GM18505 (cell line): ENCODE data around the gene KIF12.
"Not testable (repeated sequence)": the region's sequence is repeated elsewhere in the genome, so short reads cannot be mapped to it uniquely, and the experiment has no call there.

Experiments
- ATAC-seq: cut with Tn5 transposase; IDR thresholded peaks from one replicate; pipeline ENCODE4 v1.9.1; 2021; ENCODE audit not compliant: unreplicated experiment
- POLR2A ChIP-seq: IDR thresholded peaks from 4 replicates; pipeline ENCODE4 v1.6.1; 2011; ENCODE audit warnings: borderline replicate concordance; ENCODE audit not compliant: insufficient read depth, insufficient read length; ENCODE audit errors: extremely low read depth

The KIF12 gene

DNA sequence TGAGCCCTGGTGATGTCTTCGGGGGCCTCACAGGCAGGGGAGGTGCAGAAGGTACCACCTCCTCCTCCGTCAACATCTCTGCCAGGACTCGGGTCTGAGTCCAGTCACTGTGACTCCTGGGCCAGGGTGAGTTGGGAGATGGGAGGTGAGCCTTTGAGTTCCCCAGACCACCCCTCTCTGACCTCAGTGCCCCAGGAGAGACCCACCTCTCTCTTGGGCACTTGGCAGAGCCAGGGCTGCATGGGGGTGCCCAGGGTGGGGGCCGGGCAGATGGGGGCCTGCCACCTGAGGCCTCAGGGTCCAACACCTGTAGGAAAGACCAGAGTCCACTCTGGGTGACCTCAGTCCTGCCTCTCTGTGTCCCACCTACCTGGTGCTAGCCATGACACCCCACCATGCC is 6.8 kb downstream of the KIF12 start:
- ATAC-seq: no peak
- TF ChIP-seq POLR2A: no peak

DNA sequence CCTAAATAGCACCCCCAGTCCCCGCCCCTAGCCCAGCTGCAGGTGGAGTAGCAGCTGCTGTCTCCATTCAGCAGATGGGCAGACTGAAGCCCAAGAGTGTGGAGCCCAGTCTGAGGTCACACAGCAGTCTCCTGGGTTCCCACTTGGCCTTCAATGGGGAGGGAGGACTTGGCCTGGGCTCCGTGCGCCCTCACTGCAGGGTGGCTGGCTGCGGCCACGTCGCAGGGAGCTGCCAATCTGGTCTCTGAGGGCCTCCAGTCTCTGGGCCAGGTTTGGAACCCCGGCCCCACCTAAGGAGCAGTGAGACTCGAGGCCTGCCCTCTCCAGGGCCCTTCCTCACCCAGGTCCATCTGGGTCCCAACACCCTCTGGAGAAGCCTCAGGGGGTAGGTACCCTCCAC is 7.4 kb downstream of the KIF12 start:
- no peak for ATAC-seq
- TF ChIP-seq POLR2A: no peak

DNA sequence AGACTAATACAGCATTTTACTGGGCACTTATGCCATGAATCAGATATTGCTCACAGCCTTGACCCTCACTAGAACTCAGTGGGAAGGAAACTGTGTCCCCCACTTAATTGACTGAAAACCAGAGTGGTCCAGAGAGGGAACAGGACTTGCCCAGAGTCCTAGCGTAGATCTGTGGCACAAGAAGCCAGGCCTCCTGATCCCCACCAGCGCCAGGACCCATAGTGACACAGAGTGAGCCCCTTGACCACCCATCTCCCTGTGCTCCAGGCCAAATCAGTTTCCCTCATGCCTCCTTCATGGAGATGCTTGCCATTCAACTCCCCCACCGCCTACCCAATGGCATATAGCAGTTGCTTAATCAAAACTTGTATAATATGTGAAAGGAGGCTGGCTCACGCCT is 8.3 kb downstream of the KIF12 start:
- ATAC-seq: no peak
- TF ChIP-seq POLR2A: no peak

DNA sequence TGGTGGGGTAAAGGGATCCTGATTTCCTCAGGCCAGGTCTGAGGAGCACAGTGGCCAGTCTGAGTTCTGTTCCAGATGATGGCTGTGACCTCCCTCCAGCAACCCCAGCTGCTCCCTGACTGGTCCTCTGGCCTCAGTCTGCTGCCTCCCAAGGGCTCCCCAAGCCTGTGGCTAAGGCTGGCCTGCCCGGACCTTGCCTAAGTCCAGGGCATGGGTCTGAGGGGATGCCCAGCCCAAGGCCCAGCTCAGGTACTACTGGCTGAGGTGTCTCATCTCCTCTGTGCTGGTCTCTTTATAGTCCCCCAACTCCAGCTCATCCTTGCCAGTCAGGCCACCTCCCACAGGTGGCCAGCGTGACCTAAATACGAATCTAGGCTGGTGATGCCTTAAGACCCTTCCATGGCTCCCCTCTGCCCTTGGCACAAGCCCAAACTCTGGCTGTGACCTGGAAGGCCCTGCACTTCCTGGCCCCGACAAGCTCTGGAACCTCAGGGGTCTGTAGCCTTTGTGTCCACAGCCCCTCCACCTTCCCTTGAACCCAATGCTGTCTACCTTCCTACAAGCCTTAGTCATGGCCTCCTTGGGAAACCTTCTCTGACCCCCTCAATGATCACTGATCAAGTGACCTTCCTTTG is 9.8 kb downstream of the KIF12 start:
- no peak for TF ChIP-seq POLR2A
- no peak for ATAC-seq

DNA sequence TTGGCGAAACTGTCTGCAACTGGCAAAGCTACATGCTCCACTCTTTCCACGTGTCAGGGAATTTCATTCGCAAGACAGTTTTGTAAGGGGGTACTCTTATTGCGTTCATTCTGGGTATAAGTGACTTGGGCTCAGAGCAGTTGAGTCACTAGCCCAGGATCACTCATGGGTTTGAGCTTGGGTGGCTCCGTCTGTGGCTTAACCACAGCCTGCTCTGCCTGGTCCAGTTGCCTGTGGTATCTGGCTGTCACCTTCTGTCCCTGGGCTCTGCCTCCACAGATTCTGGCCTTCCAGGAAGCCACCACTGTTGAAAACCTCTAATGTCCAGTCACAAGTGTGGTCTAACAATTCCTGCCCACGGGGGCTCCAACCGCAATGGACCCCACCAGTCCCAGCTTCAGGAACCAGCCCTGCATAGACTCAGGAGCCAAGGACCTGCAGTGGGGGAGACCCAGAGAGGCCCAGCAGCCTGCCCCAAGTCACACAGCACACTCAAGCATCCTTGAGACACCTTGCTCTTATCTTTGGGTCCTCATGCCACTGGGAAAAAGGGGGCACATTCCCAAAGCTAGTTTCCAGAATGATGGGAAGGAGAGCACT is 10.4 kb downstream of the KIF12 start:
- TF ChIP-seq POLR2A: no peak
- ATAC-seq: no peak

DNA sequence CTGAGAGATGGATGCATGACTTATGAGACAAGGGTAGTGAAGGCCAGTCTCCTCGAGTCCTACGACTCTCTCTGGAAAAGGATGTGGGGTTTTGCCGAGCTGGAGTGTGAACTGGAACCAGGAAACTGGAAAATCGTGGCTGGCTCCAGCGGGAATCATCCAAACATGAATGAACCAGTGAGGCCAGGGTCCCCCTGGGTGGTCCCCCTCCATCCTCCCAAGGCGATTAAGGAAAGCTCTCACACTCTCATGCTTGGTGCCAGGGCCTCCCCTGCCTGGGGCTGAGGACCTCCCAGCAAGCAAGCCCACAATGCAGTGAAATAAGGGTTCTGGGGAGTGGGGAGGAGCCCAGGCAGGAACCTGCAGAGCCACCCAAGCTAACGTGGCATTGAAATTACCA is 11.4 kb downstream of the KIF12 start:
- ATAC-seq: no peak
- TF ChIP-seq POLR2A: no peak

DNA sequence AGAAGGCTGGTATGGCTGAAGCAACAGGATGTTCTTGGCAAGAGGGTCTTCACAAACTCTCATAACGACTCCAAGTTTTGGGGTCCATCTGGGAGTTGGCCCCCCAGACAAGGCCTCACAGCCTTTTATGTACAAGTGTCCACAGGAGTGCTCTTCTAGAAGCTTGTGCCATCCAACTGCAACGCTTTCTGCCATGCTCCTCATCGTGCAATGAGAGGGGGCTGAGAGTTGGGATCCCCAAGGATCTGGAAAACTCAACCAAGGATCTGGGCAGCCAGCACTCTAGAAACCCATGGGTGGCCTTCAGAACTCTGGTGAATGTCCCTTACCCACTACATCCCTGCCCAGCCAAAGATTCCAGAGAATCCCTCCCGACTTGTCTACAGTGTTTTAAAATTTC is 12.5 kb downstream of the KIF12 start:
- ATAC-seq: no peak
- TF ChIP-seq POLR2A: no peak

DNA sequence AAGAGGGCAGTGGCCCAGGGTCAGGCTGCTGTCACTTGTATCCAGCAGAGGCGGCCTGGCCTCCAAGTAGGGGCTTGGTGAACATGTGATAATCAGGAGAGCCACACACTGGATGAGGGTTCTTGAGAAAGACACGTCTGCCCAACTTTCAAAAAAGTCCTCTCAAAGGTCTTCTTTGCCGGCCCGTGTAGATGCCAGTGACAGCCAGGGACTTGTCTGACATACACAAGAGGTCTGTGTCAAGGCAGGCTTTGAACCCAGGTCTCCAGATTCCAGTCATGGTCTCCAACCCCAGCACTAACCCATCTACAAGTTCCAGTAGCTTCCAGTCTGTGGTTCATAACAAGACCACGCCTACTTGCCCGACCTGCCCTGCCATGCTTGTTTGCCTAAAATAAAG is 13.1 kb downstream of the KIF12 start:
- no peak for TF ChIP-seq POLR2A
- no peak for ATAC-seq

DNA sequence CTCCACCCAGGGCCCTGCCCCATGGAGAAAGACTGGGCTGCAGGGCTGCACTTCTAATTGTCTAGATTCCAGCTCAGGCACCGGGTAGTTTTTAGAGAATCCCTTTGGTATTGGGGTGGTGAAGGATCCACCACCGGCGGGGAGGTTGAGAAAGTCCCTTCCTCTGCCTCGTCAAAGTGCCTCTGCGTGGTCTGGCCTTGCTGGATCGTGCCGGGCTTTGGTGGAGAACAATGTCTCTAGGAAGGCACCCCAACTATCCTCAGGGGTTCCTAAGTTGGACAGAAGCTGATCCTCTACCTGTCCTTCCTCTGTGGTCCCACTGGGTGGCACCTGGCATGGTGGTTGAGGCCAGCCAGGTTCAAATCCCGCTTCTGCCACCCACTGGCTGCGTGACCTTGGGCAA is 13.7 kb downstream of the KIF12 start:
- no peak for TF ChIP-seq POLR2A
- ATAC-seq: no peak

DNA sequence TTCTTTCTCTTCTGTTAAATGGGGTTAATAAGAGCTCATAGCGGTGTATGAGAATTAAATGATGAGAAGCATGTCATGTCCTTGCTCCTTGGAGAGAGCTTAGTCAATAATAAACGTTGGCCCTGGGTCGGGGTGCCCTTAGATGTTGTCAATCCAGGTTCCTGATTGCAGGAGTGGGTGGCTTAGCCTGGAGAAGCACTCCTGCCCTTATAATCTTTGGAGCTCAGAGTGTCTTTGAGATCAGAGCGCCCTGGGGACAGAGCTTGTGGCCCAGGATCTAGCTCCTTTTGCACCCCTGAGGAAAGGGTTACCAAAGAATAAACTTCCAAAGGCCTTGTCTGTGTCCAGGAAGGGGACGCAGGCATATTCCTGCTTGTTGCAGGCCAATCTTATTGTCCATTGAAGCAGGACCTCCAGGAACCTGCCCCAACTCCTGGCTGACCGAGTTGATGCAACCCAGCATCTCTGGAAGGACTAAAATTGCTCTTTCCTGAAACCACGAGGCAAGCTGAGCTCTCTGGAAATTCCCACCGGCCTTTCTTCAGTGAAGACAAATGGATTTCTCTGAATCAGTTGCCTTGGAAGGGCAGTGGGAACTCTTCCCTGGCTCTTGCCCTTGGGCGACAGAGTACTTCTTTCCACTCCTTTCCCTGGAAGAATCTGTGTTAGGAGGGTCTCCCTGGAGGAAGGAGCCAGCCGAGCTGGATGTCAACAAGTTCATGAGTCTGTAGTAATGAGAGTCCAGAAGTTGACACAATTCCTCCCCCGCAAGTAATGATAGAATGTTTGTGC is 14.6 kb downstream of the KIF12 start:
- ATAC-seq: no peak
- TF ChIP-seq POLR2A: no peak

DNA sequence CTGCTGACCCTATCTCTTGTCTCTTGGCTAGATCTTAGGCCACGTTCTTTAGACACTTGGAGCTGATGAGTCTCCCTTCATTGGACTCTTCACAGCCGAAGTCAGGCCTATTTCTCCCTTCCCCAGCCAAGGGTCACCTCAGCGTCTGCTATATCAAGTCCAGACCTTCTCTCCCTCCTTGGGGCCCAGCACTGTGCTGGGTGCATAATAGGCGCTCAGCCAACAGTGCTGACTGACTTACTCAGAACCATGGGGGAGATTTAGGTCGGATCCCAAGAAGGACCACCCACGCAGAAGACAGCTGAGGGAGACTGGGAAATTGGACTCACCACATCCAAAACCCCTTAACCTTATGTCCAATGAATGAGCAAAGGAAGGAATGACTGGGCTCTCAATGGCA is 15.4 kb downstream of the KIF12 start:
- ATAC-seq: no peak
- no peak for TF ChIP-seq POLR2A

DNA sequence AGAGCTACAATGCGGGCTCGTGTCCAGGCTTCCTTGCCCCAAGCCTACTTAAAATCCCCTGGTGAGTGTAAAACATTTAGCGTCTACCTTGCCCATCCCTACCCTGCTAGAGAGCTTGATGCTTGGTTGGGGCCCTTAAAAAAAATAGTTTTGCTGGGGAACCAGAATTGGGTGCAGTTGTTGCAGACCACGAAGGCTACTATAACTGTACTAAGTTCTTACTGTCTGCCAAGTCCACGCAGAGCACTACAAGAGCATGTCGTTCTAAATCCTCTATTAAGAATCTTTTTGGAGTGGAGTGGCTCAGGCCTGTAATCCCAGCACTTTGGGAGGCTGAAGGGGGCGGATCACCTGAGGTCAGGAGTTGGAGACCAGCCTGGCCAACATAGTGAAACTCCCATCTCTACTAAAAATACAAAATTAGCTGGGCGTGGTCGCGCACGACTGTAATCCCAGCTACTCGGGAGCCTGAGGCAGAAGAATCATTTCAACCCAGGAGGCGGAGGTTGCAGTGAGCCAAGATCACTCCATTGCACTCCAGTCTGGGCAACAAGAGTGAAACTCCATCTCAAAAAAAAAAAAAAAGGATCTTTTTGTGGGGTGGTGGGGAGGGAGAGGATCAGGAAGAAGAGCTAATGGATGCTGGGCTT is 16.2 kb downstream of the KIF12 start:
- not testable (repeated sequence) for ATAC-seq

DNA sequence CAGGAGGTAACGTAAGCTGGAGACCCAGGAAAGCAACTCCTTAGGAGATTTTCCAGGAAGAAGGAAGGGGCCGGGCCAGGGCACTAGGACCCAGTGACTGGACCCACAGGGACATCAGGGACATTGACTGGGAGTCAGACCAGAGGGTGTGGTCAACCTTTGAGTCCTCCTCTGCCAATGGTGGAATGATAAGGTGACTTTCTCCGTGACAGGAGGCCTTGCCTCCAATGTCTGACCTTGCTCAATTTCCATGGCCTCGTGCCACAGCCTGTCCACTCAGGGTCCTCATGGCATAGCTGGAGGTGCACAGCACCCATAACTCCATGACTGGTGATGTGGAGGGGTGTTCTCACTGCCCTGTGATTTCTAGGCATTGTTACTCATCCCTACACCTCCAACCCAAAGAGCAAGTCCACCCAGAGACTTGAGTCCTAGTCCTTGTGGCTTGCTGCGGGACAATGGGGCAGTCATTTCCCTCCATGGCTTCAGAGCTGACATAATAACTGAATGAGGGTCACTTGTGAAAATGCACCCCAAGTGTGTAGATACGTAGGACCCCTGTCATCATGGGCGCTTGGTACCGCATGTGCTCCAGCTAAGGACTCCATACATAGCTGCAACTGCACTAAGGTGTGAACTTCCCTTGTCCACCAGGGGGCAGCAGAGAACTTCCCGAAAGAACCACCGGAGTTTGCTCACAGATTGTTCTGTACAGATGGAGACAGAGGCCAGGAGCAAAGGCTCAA is 16.9 kb downstream of the KIF12 start:
- ATAC-seq: peak; percentile 55
- no peak for TF ChIP-seq POLR2A
